ENCODE data around the gene ZNF133. TPM values are rescaled to one million over a fixed set of nuclear protein-coding genes. Genes with fewer than 3 reads are reported as not detected.
A peak's percentile ranks its signal among the peaks of the same experiment; 100 is the strongest.
"Not testable (repeated sequence)": the region's sequence is repeated elsewhere in the genome, so short reads cannot be mapped to it uniquely, and the experiment has no call there.

ZNF133 gene
- total and polyA plus RNA-seq, 2 donors = 10.9 to 15.9 TPM

GRCh38 chr20:18273738-18274137 is 14.6 kb upstream of the ZNF133 start:
- no peaks in the 10 kb centered on the region for H3K4me1 ChIP-seq (ENCODE audit: control insufficient read depth in 2 of 2, insufficient read depth in 2 of 2, low read length in 2 of 2)
- no peak overlapping the region for H3K27ac ChIP-seq (ENCODE audit: low read depth in 1 of 2, low read length in 1 of 2)
- no peak overlapping the region for H3K4me3 ChIP-seq (ENCODE audit: low read length in 2 of 2)
- no peak for DNase-seq (ENCODE audit: low read depth in 6 of 9, low spot score in 9 of 9)
- H3K36me3 ChIP-seq (ENCODE audit: control insufficient read depth in 2 of 2, insufficient read depth in 2 of 2, low read length in 1 of 2) = no peaks in the 10 kb centered on the region
- no peaks in the 10 kb centered on the region for H3K9me3 ChIP-seq (ENCODE audit: control insufficient read depth in 2 of 2, insufficient read depth in 1 of 2, low read length in 1 of 2)
- H3K27me3 ChIP-seq (ENCODE audit: control insufficient read depth in 2 of 2, insufficient read depth in 1 of 2, low read length in 1 of 2) = peaks cover 0 to 2% of the 10 kb centered on the region in 2 donors

GRCh38 chr20:18275960-18276359 is 12.4 kb upstream of the ZNF133 start:
- H3K27ac ChIP-seq (ENCODE audit: low read depth in 1 of 2, low read length in 1 of 2); H3K36me3 ChIP-seq (ENCODE audit: control insufficient read depth in 2 of 2, insufficient read depth in 2 of 2, low read length in 1 of 2); DNase-seq (ENCODE audit: low read depth in 6 of 9, low spot score in 9 of 9); H3K9me3 ChIP-seq (ENCODE audit: control insufficient read depth in 2 of 2, insufficient read depth in 1 of 2, low read length in 1 of 2); H3K27me3 ChIP-seq (ENCODE audit: control insufficient read depth in 2 of 2, insufficient read depth in 1 of 2, low read length in 1 of 2); H3K4me1 ChIP-seq (ENCODE audit: control insufficient read depth in 2 of 2, insufficient read depth in 2 of 2, low read length in 2 of 2); H3K4me3 ChIP-seq (ENCODE audit: low read length in 2 of 2): not testable (repeated sequence)
- whole genome bisulfite sequencing = 94% methylated on average over 7 of the region's 7 CpGs

- Histone ChIP-seq H3K27ac (ENCODE audit: low read depth in 1 of 2, low read length in 1 of 2) (no peak overlapping the region), H3K9me3 (ENCODE audit: control insufficient read depth in 2 of 2, insufficient read depth in 1 of 2, low read length in 1 of 2) (no peaks in the 10 kb centered on the region), H3K4me1 (ENCODE audit: control insufficient read depth in 2 of 2, insufficient read depth in 2 of 2, low read length in 2 of 2) (no peaks in the 10 kb centered on the region), H3K36me3 (ENCODE audit: control insufficient read depth in 2 of 2, insufficient read depth in 2 of 2, low read length in 1 of 2) (no peaks in the 10 kb centered on the region), H3K4me3 (ENCODE audit: low read length in 2 of 2) (no peak overlapping the region), H3K27me3 (ENCODE audit: control insufficient read depth in 2 of 2, insufficient read depth in 1 of 2, low read length in 1 of 2) (peaks cover 0 to 9% of the 10 kb centered on the region in 2 donors)
- DNase-seq (ENCODE audit: low read depth in 6 of 9, low spot score in 9 of 9) = peak in 6 of 9 donors; percentile 22 to 64 (median 42)
- 9% methylated on average over 12 of the region's 12 CpGs for WGBS
Observed at GRCh38 chr20:18276821-18277220, 11.5 kb upstream of the ZNF133 start.

GRCh38 chr20:18279242-18279641 is 9.1 kb upstream of the ZNF133 start:
- no peak for DNase-seq (ENCODE audit: low read depth in 6 of 9, low spot score in 9 of 9)
- H3K4me3 ChIP-seq (ENCODE audit: low read length in 2 of 2) = no peak overlapping the region
- H3K27me3 ChIP-seq (ENCODE audit: control insufficient read depth in 2 of 2, insufficient read depth in 1 of 2, low read length in 1 of 2) = peaks cover 0 to 9% of the 10 kb centered on the region in 2 donors
- H3K27ac ChIP-seq (ENCODE audit: low read depth in 1 of 2, low read length in 1 of 2) = no peak overlapping the region
- no peaks in the 10 kb centered on the region for H3K4me1 ChIP-seq (ENCODE audit: control insufficient read depth in 2 of 2, insufficient read depth in 2 of 2, low read length in 2 of 2)
- no peaks in the 10 kb centered on the region for H3K36me3 ChIP-seq (ENCODE audit: control insufficient read depth in 2 of 2, insufficient read depth in 2 of 2, low read length in 1 of 2)
- no peaks in the 10 kb centered on the region for H3K9me3 ChIP-seq (ENCODE audit: control insufficient read depth in 2 of 2, insufficient read depth in 1 of 2, low read length in 1 of 2)
- 84% methylated on average over 2 of the region's 2 CpGs for WGBS

- 84% methylated on average over 3 of the region's 3 CpGs for WGBS
- peaks cover 10 to 13% of the 10 kb centered on the region in 2 donors for H3K4me1 ChIP-seq (ENCODE audit: control insufficient read depth in 2 of 2, insufficient read depth in 2 of 2, low read length in 2 of 2)
Observed at GRCh38 chr20:18284805-18285533, 3.4 kb upstream of the ZNF133 start.

GRCh38 chr20:18287546-18287914 is 797 bp upstream of the ZNF133 start:
- no peak for DNase-seq (ENCODE audit: low read depth in 6 of 9, low spot score in 9 of 9)
- peaks cover 4 to 5% of the 10 kb centered on the region in 2 donors for H3K9me3 ChIP-seq (ENCODE audit: control insufficient read depth in 2 of 2, insufficient read depth in 1 of 2, low read length in 1 of 2)

More at GRCh38 chr20:18284805-18285533, 3.4 kb upstream of the ZNF133 start:
- peak in 1 of 9 donors; percentile 16 for DNase-seq (ENCODE audit: low read depth in 6 of 9, low spot score in 9 of 9)
- Histone ChIP-seq H3K36me3 (ENCODE audit: control insufficient read depth in 2 of 2, insufficient read depth in 2 of 2, low read length in 1 of 2) (no peaks in the 10 kb centered on the region), H3K27ac (ENCODE audit: low read depth in 1 of 2, low read length in 1 of 2) (no peak overlapping the region), H3K27me3 (ENCODE audit: control insufficient read depth in 2 of 2, insufficient read depth in 1 of 2, low read length in 1 of 2) (peaks cover 0 to 3% of the 10 kb centered on the region in 2 donors), H3K4me3 (ENCODE audit: low read length in 2 of 2) (no peak overlapping the region), H3K9me3 (ENCODE audit: control insufficient read depth in 2 of 2, insufficient read depth in 1 of 2, low read length in 1 of 2) (peaks cover 4 to 5% of the 10 kb centered on the region in 2 donors)

GRCh38 chr20:18288749-18289267 is 481 bp downstream of the ZNF133 start:
- Histone ChIP-seq H3K27ac (ENCODE audit: low read depth in 1 of 2, low read length in 1 of 2) (no peak overlapping the region), H3K36me3 (ENCODE audit: control insufficient read depth in 2 of 2, insufficient read depth in 2 of 2, low read length in 1 of 2) (no peaks in the 10 kb centered on the region), H3K9me3 (ENCODE audit: control insufficient read depth in 2 of 2, insufficient read depth in 1 of 2, low read length in 1 of 2) (peaks cover 4 to 5% of the 10 kb centered on the region in 2 donors), H3K27me3 (ENCODE audit: control insufficient read depth in 2 of 2, insufficient read depth in 1 of 2, low read length in 1 of 2) (no peaks in the 10 kb centered on the region), H3K4me1 (ENCODE audit: control insufficient read depth in 2 of 2, insufficient read depth in 2 of 2, low read length in 2 of 2) (peaks cover 10 to 13% of the 10 kb centered on the region in 2 donors), H3K4me3 (ENCODE audit: low read length in 2 of 2) (peak overlapping the region; percentile 78 to 79)
- peak in 2 of 9 donors; percentile 2 to 4 for DNase-seq (ENCODE audit: low read depth in 6 of 9, low spot score in 9 of 9)
- WGBS = 9% methylated on average over 19 of the region's 19 CpGs

More at GRCh38 chr20:18287546-18287914, 797 bp upstream of the ZNF133 start:
- Histone ChIP-seq H3K4me3 (ENCODE audit: low read length in 2 of 2) (peak overlapping the region; percentile 78 to 79), H3K27me3 (ENCODE audit: control insufficient read depth in 2 of 2, insufficient read depth in 1 of 2, low read length in 1 of 2) (no peaks in the 10 kb centered on the region), H3K4me1 (ENCODE audit: control insufficient read depth in 2 of 2, insufficient read depth in 2 of 2, low read length in 2 of 2) (peaks cover 10 to 13% of the 10 kb centered on the region in 2 donors), H3K27ac (ENCODE audit: low read depth in 1 of 2, low read length in 1 of 2) (peak overlapping the region; percentile 85 to 86), H3K36me3 (ENCODE audit: control insufficient read depth in 2 of 2, insufficient read depth in 2 of 2, low read length in 1 of 2) (no peaks in the 10 kb centered on the region)
- WGBS = 10% methylated on average over 11 of the region's 11 CpGs

- Histone ChIP-seq H3K36me3 (ENCODE audit: control insufficient read depth in 2 of 2, insufficient read depth in 2 of 2, low read length in 1 of 2) (no peaks in the 10 kb centered on the region), H3K4me3 (ENCODE audit: low read length in 2 of 2) (peak overlapping the region; percentile 78 to 79), H3K9me3 (ENCODE audit: control insufficient read depth in 2 of 2, insufficient read depth in 1 of 2, low read length in 1 of 2) (peaks cover 4 to 5% of the 10 kb centered on the region in 2 donors), H3K27ac (ENCODE audit: low read depth in 1 of 2, low read length in 1 of 2) (no peak overlapping the region), H3K4me1 (ENCODE audit: control insufficient read depth in 2 of 2, insufficient read depth in 2 of 2, low read length in 2 of 2) (peaks cover 10 to 13% of the 10 kb centered on the region in 2 donors), H3K27me3 (ENCODE audit: control insufficient read depth in 2 of 2, insufficient read depth in 1 of 2, low read length in 1 of 2) (no peaks in the 10 kb centered on the region)
- WGBS = 90% methylated on average over 6 of the region's 6 CpGs
- no peak for DNase-seq (ENCODE audit: low read depth in 6 of 9, low spot score in 9 of 9)
Observed at GRCh38 chr20:18289306-18289705, 979 bp downstream of the ZNF133 start.

GRCh38 chr20:18299364-18299763 is 11.0 kb downstream of the ZNF133 start:
- no peak for DNase-seq (ENCODE audit: low read depth in 6 of 9, low spot score in 9 of 9)
- Histone ChIP-seq H3K27me3 (ENCODE audit: control insufficient read depth in 2 of 2, insufficient read depth in 1 of 2, low read length in 1 of 2) (no peaks in the 10 kb centered on the region), H3K4me1 (ENCODE audit: control insufficient read depth in 2 of 2, insufficient read depth in 2 of 2, low read length in 2 of 2) (no peaks in the 10 kb centered on the region), H3K9me3 (ENCODE audit: control insufficient read depth in 2 of 2, insufficient read depth in 1 of 2, low read length in 1 of 2) (no peaks in the 10 kb centered on the region), H3K4me3 (ENCODE audit: low read length in 2 of 2) (no peak overlapping the region), H3K27ac (ENCODE audit: low read depth in 1 of 2, low read length in 1 of 2) (no peak overlapping the region), H3K36me3 (ENCODE audit: control insufficient read depth in 2 of 2, insufficient read depth in 2 of 2, low read length in 1 of 2) (no peaks in the 10 kb centered on the region)
- over 99% methylated on average over 3 of the region's 3 CpGs for WGBS
